GM18907 (cell line): ENCODE data around the gene KDM7A.
"Not testable (repeated sequence)": the region's sequence is repeated elsewhere in the genome, so short reads cannot be mapped to it uniquely, and the experiment has no call there.

Experiments
- ATAC-seq: cut with Tn5 transposase; IDR thresholded peaks from one replicate; pipeline ENCODE4 v1.9.1; 2021; ENCODE audit warnings: mild to moderate bottlenecking, moderate library complexity; ENCODE audit not compliant: unreplicated experiment

The KDM7A gene

DNA sequence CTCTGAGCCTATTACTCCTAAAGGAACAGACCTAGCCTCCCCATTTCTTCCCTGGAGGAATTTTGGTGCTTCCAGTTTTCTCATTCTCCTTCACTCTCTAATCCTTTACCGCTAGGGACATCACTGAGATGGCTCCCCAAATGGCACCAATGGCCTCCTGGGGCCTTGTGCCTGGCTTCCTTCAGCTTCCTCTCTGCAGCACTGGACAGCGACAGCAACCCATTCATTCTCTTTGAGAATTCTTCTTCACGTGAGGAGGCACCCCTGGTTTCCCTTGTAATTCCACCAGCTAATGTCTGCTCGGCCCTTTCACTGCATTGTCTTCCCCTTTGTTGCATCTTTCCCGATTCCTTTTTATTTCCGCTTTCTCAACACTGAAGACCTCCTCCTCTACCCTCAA lies 24.6 kb upstream of the KDM7A start:
- ATAC-seq = no peak

- ATAC-seq = no peak
These were observed 23.5 kb upstream of the KDM7A start for GRCh38 chr7:140200061-140200989.

DNA sequence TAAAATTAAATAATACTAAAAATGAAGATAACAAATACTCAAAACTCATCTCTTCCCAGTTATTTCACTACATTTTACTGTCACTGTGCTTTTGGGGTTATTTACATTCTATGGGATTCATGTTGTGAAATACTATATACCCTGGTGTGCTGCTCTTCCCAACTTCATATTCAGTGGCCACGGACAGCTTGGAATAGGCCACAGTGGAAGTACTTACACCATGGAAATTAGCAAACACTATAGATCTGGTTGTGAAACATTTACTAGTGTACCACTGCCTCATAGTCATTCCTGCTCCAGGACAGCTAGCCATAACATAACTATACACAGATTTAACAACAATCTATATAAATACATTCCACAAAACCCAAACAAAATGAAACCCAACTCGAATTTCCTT lies 21.2 kb upstream of the KDM7A start:
- no peak for ATAC-seq

GRCh38 chr7:140197218-140197890 lies 20.6 kb upstream of the KDM7A start:
- ATAC-seq = no peak

DNA sequence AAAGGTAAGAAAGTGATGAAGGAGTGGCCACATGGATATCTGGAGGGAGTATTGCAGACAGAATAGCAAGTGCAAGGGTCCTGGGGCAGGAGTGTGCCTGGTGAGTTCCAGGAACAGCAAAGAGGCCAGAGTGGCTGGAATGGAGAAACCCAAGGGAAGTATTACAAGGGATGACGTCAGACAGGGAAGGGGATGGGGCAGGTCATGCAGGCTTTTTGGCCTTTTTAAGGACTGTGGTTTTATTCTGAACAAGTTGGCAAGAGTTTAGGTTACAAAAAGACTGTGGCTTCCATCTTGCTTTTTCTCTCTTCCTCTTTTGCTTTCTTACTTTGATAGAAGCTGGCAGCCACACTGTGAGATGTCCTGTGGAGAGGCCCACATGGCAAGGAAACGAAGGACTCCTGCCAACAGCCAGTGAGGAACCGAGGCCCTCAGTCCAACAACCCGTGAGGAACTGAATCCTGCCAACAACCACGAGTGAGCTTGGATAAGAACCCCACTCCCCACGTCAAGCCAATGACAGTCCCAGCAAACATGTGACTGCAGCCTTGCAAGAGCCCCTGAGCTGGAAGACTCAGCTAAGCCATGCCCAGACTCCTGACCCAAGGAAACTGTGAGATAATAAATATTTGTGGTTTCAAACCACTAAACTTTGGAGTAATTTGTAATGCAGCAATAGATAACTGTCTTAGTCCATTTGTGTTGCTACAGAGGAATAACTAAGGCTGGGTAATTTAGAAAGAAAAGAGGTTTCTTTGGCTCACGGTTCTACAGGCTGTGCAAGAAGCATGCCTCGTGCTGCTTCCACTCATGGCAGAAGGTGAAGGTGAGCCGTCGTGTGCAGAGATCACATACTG lies 19.8 kb upstream of the KDM7A start:
- ATAC-seq = no peak

DNA sequence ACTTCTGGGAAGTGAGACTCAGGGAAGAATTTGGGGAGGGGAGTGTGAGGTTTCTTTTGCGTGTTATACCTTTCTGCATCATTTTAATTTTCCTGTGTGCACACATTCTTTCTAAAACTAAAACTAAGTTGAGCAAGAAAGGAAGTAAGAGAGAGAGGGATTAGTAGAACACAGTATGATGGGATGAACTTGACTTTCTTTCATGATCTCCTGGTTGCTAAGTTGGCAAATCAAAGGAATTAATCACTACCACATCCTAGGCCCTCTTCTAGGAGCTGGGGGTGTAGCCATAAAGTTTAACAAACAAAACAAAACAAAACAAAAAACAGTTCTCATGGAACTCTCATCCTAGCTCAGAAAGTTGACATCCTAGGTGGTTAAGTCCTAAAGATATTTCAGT lies 19.1 kb upstream of the KDM7A start:
- no peak for ATAC-seq

DNA sequence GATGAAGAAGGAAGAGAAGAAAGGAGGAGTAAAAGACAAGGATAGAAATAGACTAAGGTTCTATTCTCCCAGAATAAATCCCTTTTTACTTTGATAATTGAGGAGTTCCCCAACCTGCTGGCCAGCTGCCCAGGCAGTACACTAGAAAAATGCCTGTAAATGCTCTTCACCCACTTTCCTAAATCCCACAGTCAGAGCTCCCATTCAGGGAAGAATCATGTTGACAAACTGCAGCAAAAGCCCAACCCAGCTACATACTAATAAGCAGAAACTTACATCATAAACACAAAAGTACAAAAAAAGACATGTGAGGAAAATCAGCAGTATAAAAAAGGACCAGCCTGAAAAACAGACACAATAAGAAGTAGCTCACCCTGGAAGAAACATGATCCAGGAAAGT lies 15.8 kb upstream of the KDM7A start:
- no peak for ATAC-seq

GRCh38 chr7:140192176-140192575 lies 15.4 kb upstream of the KDM7A start:
- no peak for ATAC-seq

GRCh38 chr7:140190588-140190987 lies 13.8 kb upstream of the KDM7A start:
- no peak for ATAC-seq

DNA sequence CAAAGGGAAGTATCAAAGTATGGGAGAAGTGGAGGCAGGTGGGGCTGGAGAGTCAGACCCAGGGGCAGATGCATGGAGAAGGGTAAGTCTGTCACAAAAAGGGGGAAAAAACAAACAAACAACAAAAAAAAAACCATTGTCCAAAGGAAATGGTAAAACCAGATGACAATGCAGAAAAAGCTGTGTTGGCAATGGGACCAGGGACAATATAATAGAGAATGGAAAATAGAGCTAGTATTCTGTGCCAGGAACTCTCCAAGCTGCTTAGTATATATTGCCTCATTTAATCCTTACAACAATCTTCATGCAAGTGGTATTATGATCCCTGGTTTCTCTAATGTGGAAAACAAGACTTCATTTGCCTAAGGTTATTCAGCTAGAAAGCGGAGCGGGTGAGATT lies 13.1 kb upstream of the KDM7A start:
- no peak for ATAC-seq

DNA sequence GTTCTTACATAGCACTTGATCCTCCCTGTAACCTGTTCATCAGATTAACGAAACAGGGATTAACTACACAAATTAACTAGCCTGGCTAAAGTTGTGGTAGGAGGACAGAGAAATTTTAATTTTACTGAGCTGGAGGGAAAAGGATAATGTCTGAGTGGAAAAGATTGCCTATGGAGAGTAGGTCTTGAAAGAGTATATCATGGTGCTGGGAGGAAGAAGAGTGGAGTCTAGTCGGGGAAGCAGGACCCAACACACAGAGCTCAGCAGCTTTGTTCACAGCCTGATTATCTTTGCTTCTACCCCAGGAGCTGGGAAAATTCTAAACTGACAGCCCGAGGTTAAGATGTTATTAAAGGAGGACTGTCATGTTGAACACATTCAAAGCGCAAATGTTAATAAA lies 6.1 kb upstream of the KDM7A start:
- ATAC-seq = no peak

- ATAC-seq = no peak
These were observed 2.6 kb upstream of the KDM7A start for GRCh38 chr7:140179339-140179738.

DNA sequence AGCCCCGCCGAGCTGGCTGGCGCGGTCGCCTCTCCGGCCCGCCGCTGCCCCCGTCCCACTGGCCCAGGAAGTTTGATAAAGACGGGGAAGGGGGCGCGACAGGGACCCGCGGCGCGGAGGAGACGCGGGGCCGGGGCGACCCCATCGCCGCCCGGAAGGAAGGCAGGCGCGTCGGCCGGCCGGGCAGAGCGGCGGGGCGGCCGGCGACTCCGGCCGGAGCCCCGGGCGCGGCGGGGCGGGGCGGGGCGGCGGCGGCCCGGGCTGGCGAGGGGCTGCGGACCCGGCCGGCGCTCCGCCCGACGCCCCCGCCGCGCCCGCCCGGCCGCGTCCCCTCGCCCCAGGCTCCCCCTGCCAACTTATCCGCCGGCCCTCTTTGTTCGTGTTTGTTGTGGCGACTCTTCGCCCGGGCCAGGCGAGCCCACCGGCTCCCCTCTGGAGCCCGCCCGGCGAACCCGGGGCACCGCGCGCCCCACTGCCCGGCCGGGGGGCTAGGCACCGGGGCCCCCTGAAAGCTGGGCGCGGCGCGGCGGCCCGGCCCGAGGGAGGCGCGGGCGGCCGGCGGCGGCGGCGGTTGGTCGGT lies 571 bp downstream of the KDM7A start:
- peak; percentile 16 for ATAC-seq

GRCh38 chr7:140175221-140176121 lies 1.3 kb downstream of the KDM7A start:
- ATAC-seq = peak; percentile 61

DNA sequence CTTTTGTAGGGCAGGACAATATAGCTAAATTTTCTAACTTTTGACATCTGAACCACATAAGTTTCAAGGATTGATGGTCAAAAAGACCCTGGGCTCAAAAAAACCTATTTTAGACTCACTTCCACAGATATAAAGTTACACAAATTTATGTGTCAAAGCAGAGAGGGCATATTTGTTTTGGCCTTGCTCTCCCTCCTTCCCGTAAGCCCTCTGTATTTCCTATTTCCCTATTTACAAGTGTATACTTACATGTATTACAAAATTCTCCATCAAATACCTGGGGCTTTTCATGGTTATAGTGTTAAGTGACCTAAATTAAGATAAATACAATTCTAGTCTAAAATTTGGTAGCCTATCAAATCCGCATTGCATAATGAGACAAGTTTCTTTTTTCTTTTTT lies 2.6 kb downstream of the KDM7A start:
- no peak for ATAC-seq

DNA sequence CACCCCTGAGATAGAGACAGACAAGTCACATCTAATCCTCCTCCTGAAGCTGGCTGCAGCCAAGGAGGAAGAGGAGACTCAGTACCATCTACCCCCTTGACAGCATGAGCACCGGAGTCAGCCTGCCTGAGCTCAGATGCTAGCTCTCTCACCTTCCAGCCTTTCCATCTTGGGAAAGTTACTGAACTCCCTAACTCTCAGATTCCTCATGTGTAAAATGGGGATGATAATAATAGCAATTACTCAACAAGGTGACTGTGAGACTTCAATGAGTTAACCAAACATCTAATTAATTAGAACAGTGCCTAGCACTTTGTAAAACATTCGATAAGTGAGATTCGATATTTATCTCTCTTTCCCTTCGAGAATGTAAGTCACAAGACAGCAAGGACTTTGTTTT lies 6.4 kb downstream of the KDM7A start:
- ATAC-seq = no peak

- no peak for ATAC-seq
These were observed 8.0 kb downstream of the KDM7A start for GRCh38 chr7:140168816-140169215.

DNA sequence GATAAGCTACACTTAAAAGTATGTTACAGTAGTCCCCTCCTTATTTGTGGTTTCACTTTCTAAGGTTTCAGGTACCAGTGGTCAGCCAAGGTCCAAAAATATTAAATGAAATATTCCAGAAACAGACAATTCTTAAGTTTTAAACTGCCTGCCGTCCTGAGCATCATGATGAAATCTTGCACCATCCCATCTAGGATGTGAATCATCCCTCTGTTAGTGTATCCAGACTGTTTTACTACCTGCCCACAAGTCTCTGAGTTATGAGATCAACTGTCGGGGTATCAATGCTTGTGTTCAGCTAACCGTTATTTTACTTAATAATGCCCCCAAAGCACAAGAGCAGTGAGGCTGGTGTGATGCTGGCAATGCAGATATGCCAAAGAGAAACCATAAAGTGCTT lies 11.4 kb downstream of the KDM7A start:
- no peak for ATAC-seq

DNA sequence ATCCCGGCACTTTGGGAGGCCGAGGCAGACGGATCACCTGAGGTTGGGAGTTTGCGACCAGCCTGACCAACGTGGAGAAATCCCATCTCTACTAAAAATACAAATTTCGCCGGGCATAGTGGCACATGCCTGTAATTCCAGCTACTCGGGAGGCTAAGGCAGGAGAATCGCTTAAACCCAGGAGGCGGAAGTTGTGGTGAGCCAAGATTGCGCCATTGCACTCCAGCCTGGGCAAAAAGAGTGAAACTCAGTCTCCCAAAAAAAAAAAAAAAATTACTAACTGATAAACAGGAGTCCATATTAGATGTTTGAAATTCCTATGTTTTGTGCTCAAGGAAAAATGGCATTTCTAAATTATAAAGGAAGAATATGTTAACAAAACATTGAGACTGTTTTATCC lies 14.7 kb downstream of the KDM7A start:
- not testable (repeated sequence) for ATAC-seq

GRCh38 chr7:140161047-140161446 lies 15.7 kb downstream of the KDM7A start:
- no peak for ATAC-seq
